GM18951 (cell line): ENCODE results near the gene PDCD11.

Source experiments
- POLR2A ChIP-seq: IDR thresholded peaks from 4 replicates; pipeline ENCODE4 v1.6.1; 2011; ENCODE audit warnings: mild to moderate bottlenecking; ENCODE audit not compliant: insufficient read length, insufficient read depth; ENCODE audit errors: extremely low read depth
- in situ Hi-C: fragments of 300-500 bp; cut with MboI; formaldehyde crosslinking; loops from one replicate; pipeline ENCODE4 v1.12.0; 2022; ENCODE audit warnings: low sequenced_read_pairs, mixed read lengths, inconsistent platforms; ENCODE audit not compliant: unreplicated experiment

PDCD11 gene

DNA sequence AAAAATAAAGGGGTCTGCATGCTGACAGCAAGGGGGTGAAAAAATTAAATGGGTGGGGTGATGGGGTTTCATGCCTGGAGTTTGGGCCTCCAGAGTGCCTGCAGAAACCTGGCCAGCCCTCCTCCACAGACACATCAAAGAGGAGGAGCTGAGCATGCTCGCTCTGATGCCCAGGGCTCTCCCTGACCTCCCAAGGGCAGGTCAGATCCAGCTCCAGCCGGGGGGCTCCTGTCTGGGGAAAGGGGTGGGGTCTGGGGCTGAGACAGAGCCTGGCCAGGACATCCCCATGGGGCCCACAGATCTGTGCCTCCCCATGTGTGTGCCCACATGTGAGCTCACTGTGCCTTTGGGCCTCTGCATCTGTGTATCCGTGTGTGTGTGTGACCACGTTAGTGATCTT, 63.2 kb downstream of the PDCD11 start:
- TF ChIP-seq POLR2A, result no peak
- in situ Hi-C loops, result no loop called here

DNA sequence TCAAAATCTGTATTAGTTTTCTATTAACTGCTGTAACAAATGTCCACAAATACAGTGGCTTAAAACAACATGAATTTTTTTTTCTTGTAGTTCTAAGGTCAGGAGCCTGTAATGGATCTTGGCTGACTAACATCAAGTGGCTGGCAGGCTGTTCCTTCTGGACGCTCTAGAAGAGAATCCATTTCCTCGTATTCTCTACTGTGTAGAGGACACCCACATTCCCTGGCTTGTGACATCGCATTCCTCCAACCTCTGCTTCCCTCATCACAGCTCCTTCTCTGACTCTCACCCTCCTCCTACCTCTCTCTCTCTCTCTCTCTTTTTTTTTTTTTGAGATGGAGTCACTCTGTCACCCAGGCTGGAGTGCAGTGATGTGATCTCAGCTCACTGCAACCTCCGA, 67.1 kb downstream of the PDCD11 start:
- no peak for TF ChIP-seq POLR2A
- in situ Hi-C loops, result no loop called here

DNA sequence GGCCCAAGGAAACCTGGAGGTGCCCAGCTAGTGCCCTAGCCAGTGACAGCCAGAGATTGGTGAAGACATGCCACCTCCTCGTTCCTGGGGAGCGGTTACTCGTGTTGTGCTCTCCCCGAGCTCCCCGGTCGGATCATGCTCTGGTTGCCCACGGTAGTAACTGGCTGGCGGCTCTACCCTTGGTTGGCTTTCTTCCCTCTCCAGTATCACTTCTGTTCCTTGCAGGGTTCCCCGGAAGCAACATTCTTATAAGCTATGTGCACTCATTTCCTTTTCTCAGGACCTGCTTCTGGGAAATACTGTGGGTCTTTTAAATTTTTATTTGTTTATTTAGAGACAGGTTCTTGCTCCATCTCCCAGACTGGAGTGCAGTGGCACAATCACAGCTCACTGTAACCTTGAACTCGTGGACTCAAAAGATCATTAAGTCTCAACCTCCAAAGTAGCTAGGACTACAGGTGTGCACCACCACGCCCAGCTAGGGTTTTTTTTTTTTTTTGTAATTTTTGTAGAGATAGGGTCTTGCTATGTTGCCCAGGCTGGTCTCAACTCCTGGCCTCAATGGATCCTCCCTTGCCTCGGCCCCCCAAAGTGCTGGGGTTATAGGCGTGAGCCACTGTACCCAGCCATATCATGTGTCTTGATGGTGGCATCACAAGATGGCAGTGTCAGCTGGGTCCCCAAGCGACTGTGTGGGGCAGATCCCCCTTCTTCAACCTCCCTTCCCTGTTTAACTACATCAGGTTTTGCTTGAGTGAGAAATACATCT, 69.2 kb downstream of the PDCD11 start:
- TF ChIP-seq POLR2A, result no peak
- in situ Hi-C loops, result no loop called here

DNA sequence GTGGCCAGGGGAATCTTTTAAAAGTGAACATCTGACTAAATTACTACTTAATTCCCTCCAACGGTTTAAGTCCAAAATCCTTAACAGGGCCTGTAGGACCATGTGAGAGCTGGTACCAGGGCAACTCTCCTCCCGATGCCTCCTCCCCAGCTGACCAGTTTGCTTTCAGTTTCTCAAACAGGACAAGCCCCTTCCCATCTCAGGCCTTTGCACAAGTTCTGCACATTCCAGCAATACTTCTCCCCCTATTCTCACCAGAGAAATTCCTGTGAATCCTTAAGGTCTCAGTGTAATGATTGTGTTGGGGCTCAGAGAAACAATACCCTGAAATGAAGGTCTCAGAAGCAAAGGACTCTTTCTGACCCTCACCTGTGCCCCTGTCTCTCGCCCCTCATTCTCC, 70.3 kb downstream of the PDCD11 start:
- TF ChIP-seq POLR2A, result no peak
- in situ Hi-C loops, result no loop called here

DNA sequence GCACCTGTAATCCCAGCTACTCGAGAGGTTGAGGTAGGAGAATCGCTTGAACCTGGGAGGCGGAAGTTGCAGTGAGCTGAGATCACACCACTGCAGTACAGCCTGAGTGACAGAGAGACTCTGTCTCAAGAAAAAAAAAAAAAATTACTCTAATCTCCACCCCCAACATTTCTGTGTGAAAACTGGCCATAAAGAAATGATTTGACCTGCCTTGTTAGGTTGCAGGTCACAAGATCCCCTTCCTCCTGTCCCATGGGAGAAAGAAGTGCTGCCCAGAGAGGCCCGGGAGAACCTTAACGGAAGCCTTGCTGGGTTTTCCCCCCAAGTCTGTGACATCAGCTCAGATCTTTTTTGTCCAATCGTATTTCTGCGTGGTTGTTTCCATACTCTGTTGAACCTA, 71.0 kb downstream of the PDCD11 start:
- no peak for TF ChIP-seq POLR2A
- in situ Hi-C loops, result no loop called here

DNA sequence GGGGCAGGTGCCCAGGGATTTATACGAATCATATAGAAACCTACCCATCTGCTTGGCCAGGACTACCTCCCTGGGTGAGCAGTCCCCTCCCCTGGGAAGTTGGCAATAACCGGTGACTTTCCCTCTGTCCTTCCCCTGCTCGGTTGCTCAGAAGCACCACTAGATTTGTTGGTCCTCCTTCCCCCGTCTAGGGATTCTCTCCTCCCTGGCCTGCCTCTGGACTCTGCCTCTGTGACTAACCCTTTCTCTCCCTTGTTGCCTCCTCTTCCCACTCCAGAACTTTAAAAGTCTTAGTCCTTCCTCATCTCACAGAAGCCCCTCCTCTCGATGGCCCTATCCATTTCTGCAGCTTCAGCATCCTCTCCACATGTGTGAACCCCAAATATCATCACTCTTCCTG, 72.8 kb downstream of the PDCD11 start:
- in situ Hi-C loops, result no loop called here
- no peak for TF ChIP-seq POLR2A

DNA sequence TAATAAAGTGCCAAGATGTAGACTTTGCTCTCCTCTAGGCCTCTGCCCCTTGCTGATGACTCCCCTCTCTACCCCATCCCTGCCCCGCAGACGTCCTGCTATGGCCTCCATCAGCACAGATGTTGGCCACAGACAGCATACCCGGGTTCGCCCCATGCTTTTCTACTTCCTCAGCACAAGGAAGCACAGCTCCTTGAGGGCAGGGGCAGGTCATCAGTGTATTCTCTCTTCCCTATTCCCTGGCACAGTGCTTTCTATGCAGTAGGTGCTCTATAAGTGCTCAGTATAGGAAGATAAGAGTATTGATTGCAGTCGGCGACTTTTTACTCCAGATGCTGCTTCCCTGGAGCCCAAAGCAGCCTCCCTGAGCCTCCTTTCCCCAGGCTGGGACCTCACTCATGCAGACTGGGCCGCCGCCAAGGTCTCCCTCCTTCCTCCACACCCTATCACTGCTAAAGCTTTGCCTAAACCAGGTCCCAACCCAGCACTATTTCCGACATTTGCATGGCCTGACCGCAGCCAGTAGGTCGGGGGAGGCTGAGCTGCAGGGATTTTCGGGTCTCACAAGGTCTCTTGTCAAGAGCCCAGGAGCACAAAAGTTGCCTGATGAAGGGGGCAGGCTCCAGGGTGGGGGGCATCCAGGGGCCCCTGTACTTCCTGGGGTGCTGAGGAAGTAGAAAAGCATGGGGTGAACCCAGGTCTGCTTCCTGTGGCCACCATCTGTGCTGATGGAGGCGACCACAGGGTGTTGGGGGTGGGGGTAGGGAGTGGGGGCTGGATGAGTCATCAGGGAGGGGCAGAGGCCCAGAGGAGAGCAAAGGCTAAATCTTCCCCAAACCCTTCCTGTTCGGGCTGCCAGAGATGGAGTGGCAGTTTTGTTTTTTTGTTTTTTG, 74.6 kb downstream of the PDCD11 start:
- in situ Hi-C loops, result no loop called here
- peak; percentile 44 for TF ChIP-seq POLR2A

DNA sequence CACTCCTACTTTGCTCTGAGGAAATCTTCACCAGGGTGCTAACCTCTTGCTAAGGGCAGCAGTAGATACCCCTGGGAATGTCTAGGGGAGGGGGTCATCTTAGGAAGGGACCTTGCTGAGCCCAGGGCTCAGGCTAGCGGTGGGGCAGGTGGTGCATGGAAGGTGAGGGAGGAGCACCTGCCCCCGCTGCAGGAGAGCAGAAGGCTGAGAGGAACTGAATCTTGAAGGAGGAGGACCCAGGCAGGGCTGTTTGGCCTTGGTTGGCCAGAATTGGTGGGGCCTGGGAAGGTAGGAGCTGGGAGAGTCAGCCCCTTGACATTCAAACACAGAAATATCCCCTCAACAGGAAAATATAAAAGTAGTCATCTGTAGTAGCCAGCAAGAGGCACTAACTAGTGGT, 75.6 kb downstream of the PDCD11 start:
- TF ChIP-seq POLR2A, result peak; percentile 58
- in situ Hi-C loops, result no loop called here

DNA sequence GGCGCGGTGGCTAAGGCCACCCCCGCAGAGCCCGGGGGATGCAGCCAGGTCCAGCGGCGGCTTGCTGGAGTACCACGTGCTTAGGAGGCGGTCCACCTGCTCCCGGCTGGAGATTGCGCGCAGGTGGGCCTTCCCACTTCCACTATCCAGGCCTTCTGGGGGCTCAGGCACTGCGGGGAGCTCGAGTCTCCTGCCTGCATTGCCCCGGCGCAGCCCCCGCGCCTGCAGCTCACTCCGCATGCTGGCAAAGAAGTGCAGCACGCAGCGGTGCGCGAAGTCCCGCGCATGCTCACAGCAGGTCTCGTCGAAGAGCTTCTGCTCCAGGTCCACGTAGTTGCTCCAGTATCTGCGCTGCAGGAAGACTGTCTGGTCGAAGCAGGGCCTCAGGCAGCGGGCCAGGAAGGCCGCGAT, 76.8 kb downstream of the PDCD11 start:
- in situ Hi-C loops, result no loop called here
- TF ChIP-seq POLR2A, result no peak

DNA sequence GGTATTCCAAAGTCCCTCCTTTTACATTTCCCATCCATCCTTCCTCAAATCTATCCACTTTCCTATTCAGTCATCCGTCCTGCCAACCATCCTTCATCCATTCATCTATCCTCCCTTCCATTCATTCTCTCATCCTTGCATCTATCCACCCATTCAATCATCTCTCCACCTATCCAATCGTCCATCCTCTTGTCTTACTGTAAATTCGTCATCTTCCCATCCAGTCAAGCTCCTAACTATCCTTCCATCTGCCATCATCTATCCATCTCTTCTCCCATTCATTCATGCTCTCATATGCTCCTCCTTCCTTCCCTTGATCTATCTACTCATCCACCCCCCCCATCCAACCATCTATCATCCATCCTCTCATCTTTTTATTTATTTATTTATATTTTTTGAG, 77.7 kb downstream of the PDCD11 start:
- TF ChIP-seq POLR2A, result no peak
- in situ Hi-C loops, result no loop called here

DNA sequence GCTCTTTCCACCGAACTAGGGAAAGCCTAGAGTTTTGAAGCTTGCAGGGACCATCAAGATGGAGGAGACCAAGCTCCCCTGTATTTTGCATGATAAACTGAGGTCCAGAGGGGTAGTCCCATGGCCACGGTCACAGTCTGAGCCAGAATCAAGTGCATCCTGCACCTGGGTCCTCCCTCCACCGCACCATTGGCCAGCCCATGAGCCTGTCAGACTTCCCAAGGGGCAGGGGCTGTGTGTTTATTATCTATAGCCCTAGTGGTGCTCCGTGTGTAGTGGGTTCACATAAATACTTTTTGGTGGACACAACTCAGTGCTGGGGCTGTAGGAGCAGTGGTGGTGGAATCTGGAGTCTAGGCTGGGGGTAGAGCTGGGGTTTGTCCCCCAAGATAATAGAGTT, 79.0 kb downstream of the PDCD11 start:
- no peak for TF ChIP-seq POLR2A
- in situ Hi-C loops, result no loop called here

DNA sequence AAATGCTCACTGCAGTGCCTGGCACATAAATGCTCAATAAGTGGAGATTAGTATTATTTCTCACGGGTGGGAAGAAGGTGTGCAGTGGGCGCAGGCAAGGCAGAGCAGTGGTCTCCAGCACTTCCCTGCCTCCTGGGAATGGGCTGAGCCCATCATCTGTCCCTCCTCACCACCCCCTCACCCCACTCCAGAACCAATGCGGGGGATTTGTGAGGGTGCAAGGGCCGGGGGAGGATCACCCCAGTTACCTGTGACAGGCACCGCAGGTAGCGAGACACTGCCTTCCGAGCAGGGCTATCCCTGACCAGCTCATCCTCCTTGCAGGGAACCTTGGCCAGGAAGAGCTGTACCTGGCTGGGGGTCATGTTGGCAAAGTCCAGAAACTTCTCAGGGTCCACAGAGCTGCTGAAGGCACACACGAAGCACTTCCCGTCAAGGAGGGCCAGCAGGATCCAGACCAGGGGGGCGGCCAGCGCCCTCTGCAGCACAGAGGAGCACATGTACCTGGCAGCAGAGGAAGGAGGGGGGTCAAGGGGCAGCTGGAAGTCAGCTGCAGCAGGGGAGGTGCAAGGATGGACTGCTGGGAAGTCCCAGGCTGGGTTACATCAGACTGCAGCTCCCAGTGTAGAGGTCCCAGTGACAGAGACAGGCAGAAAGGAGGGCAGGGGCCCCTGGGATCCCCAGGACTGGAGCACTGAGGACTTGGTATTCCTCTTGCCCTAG, 79.8 kb downstream of the PDCD11 start:
- in situ Hi-C loops, result no loop called here
- no peak for TF ChIP-seq POLR2A

DNA sequence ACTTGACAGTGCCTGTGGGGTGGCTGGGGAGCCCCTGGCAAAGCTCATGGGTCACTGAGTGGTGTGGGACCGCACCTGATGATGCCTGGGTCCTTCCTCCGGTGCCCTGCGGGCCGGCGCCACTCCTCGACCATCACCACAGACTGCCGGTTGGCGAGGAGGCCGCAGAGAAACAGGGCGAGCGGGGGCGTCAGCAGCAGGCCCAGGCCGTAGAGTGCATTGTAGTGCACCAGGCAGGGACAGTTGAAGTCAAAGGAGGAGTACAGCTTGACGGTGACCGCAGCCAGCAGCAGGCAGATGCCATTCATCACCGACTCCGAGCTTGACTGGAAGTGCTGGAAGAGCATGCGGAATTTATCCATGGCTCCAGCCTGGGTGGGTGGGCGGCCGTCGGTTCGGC, 82.2 kb downstream of the PDCD11 start:
- in situ Hi-C loops, result no loop called here
- TF ChIP-seq POLR2A, result no peak
